ENCODE results near the gene GIPC3. TPM values are rescaled to one million over a fixed set of nuclear protein-coding genes. Genes with fewer than 3 reads are reported as not detected.

GIPC3 gene
- total and polyA plus RNA-seq, 2 experiments from 2014 or later = 0.48 to 0.59 TPM

- Mint-ChIP-seq H3K27me3 (ENCODE audit: insufficient read depth, low read depth, poor library complexity) (peaks cover 4% of the 10 kb centered on the region), H3K9me3 (no peaks in the 10 kb centered on the region), H3K4me1 (0 out of 3 replicates have a peak, but pooled peaks cover 2% of the 10 kb centered on the region), H3K4me3 (no peak overlapping the region), H3K36me3 (ENCODE audit: low read depth) (peaks cover 18% of the 10 kb centered on the region), H3K27ac (no peak overlapping the region)
- peak; percentile 85 for ATAC-seq
- Histone ChIP-seq H3K9me2 (ENCODE audit: insufficient read depth) (no peaks in the 10 kb centered on the region), H3K4me3 (no peak overlapping the region), H3K27ac (ENCODE audit: low read depth) (no peak overlapping the region), H3F3A (replicated peaks; ENCODE audit: low read depth) (0 out of 2 replicates have a peak, but pooled peaks cover 8% of the 10 kb centered on the region), H3K79me2 (replicated peaks; ENCODE audit: insufficient read depth) (no peaks in the 10 kb centered on the region), H2AFZ (no peak overlapping the region), H4K20me1 (replicated peaks; ENCODE audit: insufficient read depth) (peaks cover 5% of the 10 kb centered on the region), H3K27me3 (ENCODE audit: insufficient read depth) (no peaks in the 10 kb centered on the region), H3K4me2 (no peak overlapping the region), H3K36me3 (ENCODE audit: insufficient read depth) (no peaks in the 10 kb centered on the region), H3K4me1 (ENCODE audit: insufficient read depth) (no peaks in the 10 kb centered on the region; the same call in 1 of the 2 replicates)
- DNase-seq (ENCODE audit: low spot score) = peak; percentile 79
- no peak for TF ChIP-seq STAT1 (IDR thresholded peaks at IDR 0.05; ENCODE audit: unreplicated experiment)
- TF ChIP-seq CTCF (conservative IDR thresholded peaks at IDR 0.05; ENCODE audit: low read depth in 2 of 2) = peak; percentile 78 to 89
Measured at GRCh38 chr19:3618144-3618810, 33.0 kb downstream of the GIPC3 start.

- no peak overlapping the region for H3K4me2 ChIP-seq
- H3K4me1 Mint-ChIP-seq = no peaks in the 10 kb centered on the region
- H3K9me2 ChIP-seq (ENCODE audit: insufficient read depth) = no peaks in the 10 kb centered on the region
- peaks cover 18% of the 10 kb centered on the region for H3K36me3 Mint-ChIP-seq (ENCODE audit: low read depth)
- no peaks in the 10 kb centered on the region for H3K36me3 ChIP-seq (ENCODE audit: insufficient read depth)
- peaks cover 5% of the 10 kb centered on the region for H4K20me1 ChIP-seq (replicated peaks; ENCODE audit: insufficient read depth)
- DNase-seq (ENCODE audit: low spot score) (no peak), ATAC-seq (peak; percentile 18)
- H3K27me3 ChIP-seq (ENCODE audit: insufficient read depth) = no peaks in the 10 kb centered on the region
- H3K4me3 ChIP-seq = no peak overlapping the region
- TF ChIP-seq STAT1 (IDR thresholded peaks at IDR 0.05; ENCODE audit: unreplicated experiment) = no peak
- no peak for TF ChIP-seq ZNF114 (CRISPR knock-in tag; IDR thresholded peaks at IDR 0.05)
- TF ChIP-seq EZH2phosphoT487 (IDR thresholded peaks at IDR 0.05; ENCODE audit: unreplicated experiment) = no peak
- TF ChIP-seq CREB1 (CRISPR knock-in tag; IDR thresholded peaks at IDR 0.05; ENCODE audit: low read depth) = no peak
- TF ChIP-seq, protein P1, sequence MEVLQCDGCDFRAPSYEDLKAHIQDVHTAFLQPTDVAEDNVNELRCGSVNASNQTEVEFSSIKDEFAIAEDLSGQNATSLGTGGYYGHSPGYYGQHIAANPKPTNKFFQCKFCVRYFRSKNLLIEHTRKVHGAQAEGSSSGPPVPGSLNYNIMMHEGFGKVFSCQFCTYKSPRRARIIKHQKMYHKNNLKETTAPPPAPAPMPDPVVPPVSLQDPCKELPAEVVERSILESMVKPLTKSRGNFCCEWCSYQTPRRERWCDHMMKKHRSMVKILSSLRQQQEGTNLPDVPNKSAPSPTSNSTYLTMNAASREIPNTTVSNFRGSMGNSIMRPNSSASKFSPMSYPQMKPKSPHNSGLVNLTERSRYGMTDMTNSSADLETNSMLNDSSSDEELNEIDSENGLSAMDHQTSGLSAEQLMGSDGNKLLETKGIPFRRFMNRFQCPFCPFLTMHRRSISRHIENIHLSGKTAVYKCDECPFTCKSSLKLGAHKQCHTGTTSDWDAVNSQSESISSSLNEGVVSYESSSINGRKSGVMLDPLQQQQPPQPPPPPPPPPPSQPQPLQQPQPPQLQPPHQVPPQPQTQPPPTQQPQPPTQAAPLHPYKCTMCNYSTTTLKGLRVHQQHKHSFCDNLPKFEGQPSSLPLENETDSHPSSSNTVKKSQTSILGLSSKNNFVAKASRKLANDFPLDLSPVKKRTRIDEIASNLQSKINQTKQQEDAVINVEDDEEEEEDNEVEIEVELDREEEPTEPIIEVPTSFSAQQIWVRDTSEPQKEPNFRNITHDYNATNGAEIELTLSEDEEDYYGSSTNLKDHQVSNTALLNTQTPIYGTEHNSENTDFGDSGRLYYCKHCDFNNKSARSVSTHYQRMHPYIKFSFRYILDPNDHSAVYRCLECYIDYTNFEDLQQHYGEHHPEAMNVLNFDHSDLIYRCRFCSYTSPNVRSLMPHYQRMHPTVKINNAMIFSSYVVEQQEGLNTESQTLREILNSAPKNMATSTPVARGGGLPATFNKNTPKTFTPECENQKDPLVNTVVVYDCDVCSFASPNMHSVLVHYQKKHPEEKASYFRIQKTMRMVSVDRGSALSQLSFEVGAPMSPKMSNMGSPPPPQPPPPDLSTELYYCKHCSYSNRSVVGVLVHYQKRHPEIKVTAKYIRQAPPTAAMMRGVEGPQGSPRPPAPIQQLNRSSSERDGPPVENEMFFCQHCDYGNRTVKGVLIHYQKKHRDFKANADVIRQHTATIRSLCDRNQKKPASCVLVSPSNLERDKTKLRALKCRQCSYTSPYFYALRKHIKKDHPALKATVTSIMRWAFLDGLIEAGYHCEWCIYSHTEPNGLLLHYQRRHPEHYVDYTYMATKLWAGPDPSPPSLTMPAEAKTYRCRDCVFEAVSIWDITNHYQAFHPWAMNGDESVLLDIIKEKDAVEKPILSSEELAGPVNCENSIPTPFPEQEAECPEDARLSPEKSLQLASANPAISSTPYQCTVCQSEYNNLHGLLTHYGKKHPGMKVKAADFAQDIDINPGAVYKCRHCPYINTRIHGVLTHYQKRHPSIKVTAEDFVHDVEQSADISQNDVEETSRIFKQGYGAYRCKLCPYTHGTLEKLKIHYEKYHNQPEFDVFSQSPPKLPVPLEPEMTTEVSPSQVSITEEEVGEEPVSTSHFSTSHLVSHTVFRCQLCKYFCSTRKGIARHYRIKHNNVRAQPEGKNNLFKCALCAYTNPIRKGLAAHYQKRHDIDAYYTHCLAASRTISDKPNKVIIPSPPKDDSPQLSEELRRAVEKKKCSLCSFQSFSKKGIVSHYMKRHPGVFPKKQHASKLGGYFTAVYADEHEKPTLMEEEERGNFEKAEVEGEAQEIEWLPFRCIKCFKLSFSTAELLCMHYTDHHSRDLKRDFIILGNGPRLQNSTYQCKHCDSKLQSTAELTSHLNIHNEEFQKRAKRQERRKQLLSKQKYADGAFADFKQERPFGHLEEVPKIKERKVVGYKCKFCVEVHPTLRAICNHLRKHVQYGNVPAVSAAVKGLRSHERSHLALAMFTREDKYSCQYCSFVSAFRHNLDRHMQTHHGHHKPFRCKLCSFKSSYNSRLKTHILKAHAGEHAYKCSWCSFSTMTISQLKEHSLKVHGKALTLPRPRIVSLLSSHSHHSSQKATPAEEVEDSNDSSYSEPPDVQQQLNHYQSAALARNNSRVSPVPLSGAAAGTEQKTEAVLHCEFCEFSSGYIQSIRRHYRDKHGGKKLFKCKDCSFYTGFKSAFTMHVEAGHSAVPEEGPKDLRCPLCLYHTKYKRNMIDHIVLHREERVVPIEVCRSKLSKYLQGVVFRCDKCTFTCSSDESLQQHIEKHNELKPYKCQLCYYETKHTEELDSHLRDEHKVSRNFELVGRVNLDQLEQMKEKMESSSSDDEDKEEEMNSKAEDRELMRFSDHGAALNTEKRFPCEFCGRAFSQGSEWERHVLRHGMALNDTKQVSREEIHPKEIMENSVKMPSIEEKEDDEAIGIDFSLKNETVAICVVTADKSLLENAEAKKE (CRISPR knock-in tag; IDR thresholded peaks at IDR 0.05) = no peak
- no peaks in the 10 kb centered on the region for H3K79me2 ChIP-seq (replicated peaks; ENCODE audit: insufficient read depth)
- 0 out of 2 replicates have a peak, but pooled peaks cover 4% of the 10 kb centered on the region for H3F3A ChIP-seq (replicated peaks; ENCODE audit: low read depth)
- H3K27me3 Mint-ChIP-seq (ENCODE audit: insufficient read depth, low read depth, poor library complexity) = peaks cover 4% of the 10 kb centered on the region
- H3K27ac ChIP-seq (ENCODE audit: low read depth) = no peak overlapping the region
- H3K4me1 ChIP-seq (ENCODE audit: insufficient read depth) = no peaks in the 10 kb centered on the region
- H3K4me3 Mint-ChIP-seq = no peak overlapping the region
- H3K9me3 Mint-ChIP-seq = no peaks in the 10 kb centered on the region
- H3K27ac Mint-ChIP-seq = no peak overlapping the region
- no peak overlapping the region for H2AFZ ChIP-seq
Measured at GRCh38 chr19:3618811-3619630, 33.7 kb downstream of the GIPC3 start.
